Measurements from ENCODE around the gene AGAP9. TPM values are rescaled to one million over a fixed set of nuclear protein-coding genes. Genes with fewer than 3 reads are reported as not detected.
A peak's percentile ranks its signal among the peaks of the same experiment; 100 is the strongest.
"Not testable (repeated sequence)": the region's sequence is repeated elsewhere in the genome, so short reads cannot be mapped to it uniquely, and the experiment has no call there.

The AGAP9 gene
- total RNA-seq, 1 donor from 2014 or later: 1.0 TPM

DNA sequence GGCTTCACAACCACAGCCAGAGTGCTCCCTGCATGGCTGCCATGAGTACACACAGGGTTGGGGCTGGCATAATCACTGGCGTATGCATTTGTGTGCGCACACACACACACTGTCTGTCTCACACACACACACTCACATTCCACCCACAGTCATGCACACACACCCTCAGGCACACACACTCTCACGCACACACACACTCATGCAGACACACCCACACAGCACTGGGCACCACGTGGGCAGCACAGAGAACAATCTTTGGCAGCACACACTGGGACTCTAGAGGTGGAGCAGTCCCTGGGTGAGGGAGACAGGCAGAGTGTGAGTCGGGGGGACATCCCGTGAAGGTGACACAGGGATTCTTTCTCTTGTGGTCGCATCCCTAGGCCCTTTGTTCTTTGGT, 49.9 kb downstream of the AGAP9 start:
- not testable (repeated sequence) for H3K36me3 ChIP-seq (ENCODE audit: control insufficient read depth in 3 of 3, insufficient read depth in 3 of 3, low read length in 3 of 3); H3K27ac ChIP-seq (ENCODE audit: low read depth, low read length); H3K4me3 ChIP-seq (ENCODE audit: low read length in 3 of 3); H3K4me1 ChIP-seq (ENCODE audit: control insufficient read depth in 3 of 3, insufficient read depth in 3 of 3, low read length in 3 of 3); H3K27me3 ChIP-seq (ENCODE audit: control insufficient read depth in 3 of 3, insufficient read depth in 3 of 3, low read length in 3 of 3); H3K9me3 ChIP-seq (ENCODE audit: control insufficient read depth in 3 of 3, low read length in 3 of 3); H3K9ac ChIP-seq (ENCODE audit: low read depth in 1 of 3, low read length in 3 of 3)

DNA sequence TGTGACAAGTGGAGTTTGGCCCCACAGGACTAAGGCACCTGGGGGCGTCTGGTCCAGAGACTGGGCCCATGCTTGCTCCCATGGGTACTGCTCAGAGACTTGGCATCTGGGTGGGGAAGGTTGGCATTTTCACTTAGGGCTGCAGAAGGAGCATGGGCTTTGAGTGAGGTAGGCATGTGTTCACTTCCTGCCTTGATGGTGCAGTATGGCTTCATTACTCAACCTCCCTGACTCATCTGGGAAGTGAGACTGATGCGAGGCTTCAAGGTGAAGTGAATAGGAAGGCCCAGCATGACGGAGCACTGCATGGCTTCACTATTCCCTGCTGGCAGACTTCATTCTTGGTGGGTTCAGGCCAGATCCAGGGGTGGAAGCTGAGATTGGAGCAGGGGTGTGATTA, 50.8 kb downstream of the AGAP9 start:
- H3K9me3 ChIP-seq (ENCODE audit: control insufficient read depth in 3 of 3, low read length in 3 of 3); H3K27me3 ChIP-seq (ENCODE audit: control insufficient read depth in 3 of 3, insufficient read depth in 3 of 3, low read length in 3 of 3); H3K4me1 ChIP-seq (ENCODE audit: control insufficient read depth in 3 of 3, insufficient read depth in 3 of 3, low read length in 3 of 3): not testable (repeated sequence)

DNA sequence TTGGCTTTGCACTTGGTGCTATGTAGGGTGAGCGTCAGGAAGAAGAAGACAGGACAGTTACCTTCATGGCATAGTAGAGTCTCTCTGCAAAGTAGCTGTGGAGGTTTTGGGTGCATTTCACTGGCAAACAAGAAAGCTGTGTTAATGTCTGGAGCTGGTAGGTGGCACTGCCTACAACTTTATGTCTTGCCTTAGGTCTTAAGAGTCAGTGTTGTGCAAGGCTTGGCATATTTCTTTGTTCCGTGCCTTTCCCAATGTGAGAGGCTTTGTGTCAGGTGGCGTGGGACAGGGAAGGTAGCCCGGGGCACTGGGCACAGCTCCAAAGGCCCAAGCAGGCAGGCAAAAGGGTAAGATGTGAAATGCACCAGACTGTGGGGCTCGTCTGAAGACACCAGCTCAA, 51.4 kb downstream of the AGAP9 start:
- not testable (repeated sequence) for H3K4me1 ChIP-seq (ENCODE audit: control insufficient read depth in 3 of 3, insufficient read depth in 3 of 3, low read length in 3 of 3); H3K9me3 ChIP-seq (ENCODE audit: control insufficient read depth in 3 of 3, low read length in 3 of 3); H3K4me3 ChIP-seq (ENCODE audit: low read length in 3 of 3); H3K9ac ChIP-seq (ENCODE audit: low read depth in 1 of 3, low read length in 3 of 3); H3K36me3 ChIP-seq (ENCODE audit: control insufficient read depth in 3 of 3, insufficient read depth in 3 of 3, low read length in 3 of 3); H3K27me3 ChIP-seq (ENCODE audit: control insufficient read depth in 3 of 3, insufficient read depth in 3 of 3, low read length in 3 of 3); H3K27ac ChIP-seq (ENCODE audit: low read depth, low read length)

More for the DNA sequence above, 50.8 kb downstream of the AGAP9 start:
- H3K9ac ChIP-seq (ENCODE audit: low read depth in 1 of 3, low read length in 3 of 3); H3K4me3 ChIP-seq (ENCODE audit: low read length in 3 of 3); H3K27ac ChIP-seq (ENCODE audit: low read depth, low read length); H3K36me3 ChIP-seq (ENCODE audit: control insufficient read depth in 3 of 3, insufficient read depth in 3 of 3, low read length in 3 of 3): not testable (repeated sequence)

DNA sequence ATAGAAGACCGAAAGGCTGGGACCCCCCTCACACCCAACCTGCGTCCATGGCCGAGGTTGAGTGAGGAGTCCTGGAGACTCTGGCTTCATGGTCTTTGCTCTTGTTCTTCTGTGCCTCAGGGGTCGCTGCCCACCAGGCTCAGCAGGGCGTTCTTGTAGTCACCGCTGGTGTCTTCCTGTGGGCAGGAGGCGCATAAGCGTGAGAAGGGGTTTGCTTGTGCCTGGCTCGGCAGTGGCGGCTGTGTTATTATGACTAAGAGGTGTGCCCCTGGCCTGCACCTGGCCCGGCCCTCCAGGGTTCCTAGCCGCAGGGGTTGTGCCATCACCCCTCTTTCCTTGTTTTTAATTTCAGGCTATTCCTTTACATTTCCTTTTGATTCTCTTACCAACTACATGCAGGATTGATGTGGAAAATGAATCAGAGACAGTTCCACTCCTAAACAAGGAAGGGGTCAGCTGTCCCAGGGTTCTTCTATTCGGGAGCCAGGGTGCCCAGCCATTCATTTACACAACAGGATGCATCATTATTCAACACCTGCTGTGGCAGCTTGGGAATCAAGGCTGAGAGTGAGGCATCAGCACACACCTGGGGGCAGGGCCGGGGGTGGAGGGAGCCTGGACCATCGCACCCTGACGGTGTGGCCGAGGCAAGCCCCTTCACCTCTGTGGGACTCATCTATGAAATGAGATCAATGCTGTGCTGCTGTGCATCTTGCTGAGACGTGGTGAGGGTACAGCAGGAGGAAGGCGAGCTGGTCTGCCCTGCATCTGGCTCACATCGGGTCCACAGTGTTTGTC, 54.5 kb downstream of the AGAP9 start:
- H3K9ac ChIP-seq (ENCODE audit: low read depth in 1 of 3, low read length in 3 of 3); H3K4me1 ChIP-seq (ENCODE audit: control insufficient read depth in 3 of 3, insufficient read depth in 3 of 3, low read length in 3 of 3); H3K27me3 ChIP-seq (ENCODE audit: control insufficient read depth in 3 of 3, insufficient read depth in 3 of 3, low read length in 3 of 3); H3K27ac ChIP-seq (ENCODE audit: low read depth, low read length); H3K9me3 ChIP-seq (ENCODE audit: control insufficient read depth in 3 of 3, low read length in 3 of 3); H3K36me3 ChIP-seq (ENCODE audit: control insufficient read depth in 3 of 3, insufficient read depth in 3 of 3, low read length in 3 of 3); H3K4me3 ChIP-seq (ENCODE audit: low read length in 3 of 3): not testable (repeated sequence)

DNA sequence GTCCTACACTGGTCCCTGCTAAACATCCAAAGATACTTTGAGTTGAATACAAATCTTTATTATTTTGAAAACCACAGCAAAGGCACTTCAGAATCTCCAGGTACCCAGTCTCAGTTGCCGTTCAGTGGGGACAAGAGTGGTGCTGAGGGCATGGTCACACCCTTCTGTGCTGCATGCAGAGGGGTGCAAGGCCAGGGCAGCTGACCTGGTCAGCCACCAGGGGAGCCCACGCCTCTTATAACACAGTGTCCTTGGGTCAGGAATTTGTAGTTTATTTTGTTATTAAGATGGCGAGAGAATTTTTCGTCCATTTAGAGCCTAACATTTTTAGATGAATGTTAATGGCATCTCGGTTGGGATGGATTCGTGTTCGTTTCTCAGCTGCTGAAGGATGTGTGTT, 55.5 kb downstream of the AGAP9 start:
- H3K36me3 ChIP-seq (ENCODE audit: control insufficient read depth in 3 of 3, insufficient read depth in 3 of 3, low read length in 3 of 3); H3K4me3 ChIP-seq (ENCODE audit: low read length in 3 of 3); H3K4me1 ChIP-seq (ENCODE audit: control insufficient read depth in 3 of 3, insufficient read depth in 3 of 3, low read length in 3 of 3); H3K9me3 ChIP-seq (ENCODE audit: control insufficient read depth in 3 of 3, low read length in 3 of 3); H3K27me3 ChIP-seq (ENCODE audit: control insufficient read depth in 3 of 3, insufficient read depth in 3 of 3, low read length in 3 of 3); H3K27ac ChIP-seq (ENCODE audit: low read depth, low read length); H3K9ac ChIP-seq (ENCODE audit: low read depth in 1 of 3, low read length in 3 of 3): not testable (repeated sequence)

DNA sequence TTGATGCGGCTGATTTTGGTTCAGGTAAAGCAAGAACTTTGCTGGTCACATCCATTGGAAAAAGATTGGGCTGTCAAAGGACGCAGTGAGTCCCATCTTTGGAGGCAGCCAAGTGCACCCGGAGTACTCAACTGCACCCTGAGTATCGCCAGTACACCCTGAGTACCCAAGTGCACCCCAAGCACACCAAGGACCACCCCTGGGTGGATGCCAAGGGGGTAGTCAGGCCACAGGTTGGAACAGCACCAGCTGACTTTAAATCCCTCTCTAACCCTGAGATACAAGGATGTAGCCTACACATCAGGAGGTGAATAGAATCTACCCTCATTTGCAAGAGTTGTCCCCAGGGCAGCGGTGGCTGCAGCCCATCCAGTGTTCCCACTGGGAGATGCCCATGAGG, 56.0 kb downstream of the AGAP9 start:
- not testable (repeated sequence) for H3K4me3 ChIP-seq (ENCODE audit: low read length in 3 of 3); H3K9ac ChIP-seq (ENCODE audit: low read depth in 1 of 3, low read length in 3 of 3); H3K27ac ChIP-seq (ENCODE audit: low read depth, low read length); H3K36me3 ChIP-seq (ENCODE audit: control insufficient read depth in 3 of 3, insufficient read depth in 3 of 3, low read length in 3 of 3); H3K9me3 ChIP-seq (ENCODE audit: control insufficient read depth in 3 of 3, low read length in 3 of 3); H3K27me3 ChIP-seq (ENCODE audit: control insufficient read depth in 3 of 3, insufficient read depth in 3 of 3, low read length in 3 of 3); H3K4me1 ChIP-seq (ENCODE audit: control insufficient read depth in 3 of 3, insufficient read depth in 3 of 3, low read length in 3 of 3)

DNA sequence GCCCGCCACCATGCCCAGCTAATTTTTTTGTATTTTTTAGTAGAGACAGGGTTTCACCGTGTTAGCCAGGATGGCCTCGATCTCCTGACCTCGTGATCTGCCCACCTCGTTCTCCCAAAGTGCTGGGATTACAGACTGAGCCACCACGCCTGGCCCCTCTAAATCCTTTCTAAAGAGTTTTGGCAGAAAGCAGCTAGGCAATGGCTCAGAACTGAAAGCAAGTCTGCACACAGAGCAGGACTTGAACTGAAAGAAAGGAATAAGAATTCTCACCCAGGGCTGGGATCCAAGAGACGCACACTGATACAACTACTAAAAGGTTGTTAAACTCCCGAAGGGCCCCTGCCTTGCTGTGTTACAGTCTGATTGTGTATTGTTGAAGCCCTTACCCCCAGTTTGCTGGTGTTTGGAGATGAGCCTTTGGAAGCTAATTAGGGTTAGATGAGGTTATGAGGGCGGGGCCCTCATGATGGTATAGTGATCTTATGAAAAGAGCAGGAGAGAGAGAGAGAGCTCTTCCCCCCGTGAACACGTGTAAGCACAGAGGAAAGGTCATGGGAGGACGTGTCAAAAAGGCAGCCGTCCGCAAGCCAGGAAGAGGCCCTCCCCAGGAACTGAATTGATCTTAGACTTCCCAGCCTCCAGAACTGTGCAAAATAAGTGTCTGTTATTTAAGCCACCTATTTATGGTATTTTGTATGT, 58.1 kb downstream of the AGAP9 start:
- not testable (repeated sequence) for H3K27me3 ChIP-seq (ENCODE audit: control insufficient read depth in 3 of 3, insufficient read depth in 3 of 3, low read length in 3 of 3); H3K4me3 ChIP-seq (ENCODE audit: low read length in 3 of 3); H3K36me3 ChIP-seq (ENCODE audit: control insufficient read depth in 3 of 3, insufficient read depth in 3 of 3, low read length in 3 of 3); H3K27ac ChIP-seq (ENCODE audit: low read depth, low read length); H3K9ac ChIP-seq (ENCODE audit: low read depth in 1 of 3, low read length in 3 of 3); H3K4me1 ChIP-seq (ENCODE audit: control insufficient read depth in 3 of 3, insufficient read depth in 3 of 3, low read length in 3 of 3); H3K9me3 ChIP-seq (ENCODE audit: control insufficient read depth in 3 of 3, low read length in 3 of 3)

DNA sequence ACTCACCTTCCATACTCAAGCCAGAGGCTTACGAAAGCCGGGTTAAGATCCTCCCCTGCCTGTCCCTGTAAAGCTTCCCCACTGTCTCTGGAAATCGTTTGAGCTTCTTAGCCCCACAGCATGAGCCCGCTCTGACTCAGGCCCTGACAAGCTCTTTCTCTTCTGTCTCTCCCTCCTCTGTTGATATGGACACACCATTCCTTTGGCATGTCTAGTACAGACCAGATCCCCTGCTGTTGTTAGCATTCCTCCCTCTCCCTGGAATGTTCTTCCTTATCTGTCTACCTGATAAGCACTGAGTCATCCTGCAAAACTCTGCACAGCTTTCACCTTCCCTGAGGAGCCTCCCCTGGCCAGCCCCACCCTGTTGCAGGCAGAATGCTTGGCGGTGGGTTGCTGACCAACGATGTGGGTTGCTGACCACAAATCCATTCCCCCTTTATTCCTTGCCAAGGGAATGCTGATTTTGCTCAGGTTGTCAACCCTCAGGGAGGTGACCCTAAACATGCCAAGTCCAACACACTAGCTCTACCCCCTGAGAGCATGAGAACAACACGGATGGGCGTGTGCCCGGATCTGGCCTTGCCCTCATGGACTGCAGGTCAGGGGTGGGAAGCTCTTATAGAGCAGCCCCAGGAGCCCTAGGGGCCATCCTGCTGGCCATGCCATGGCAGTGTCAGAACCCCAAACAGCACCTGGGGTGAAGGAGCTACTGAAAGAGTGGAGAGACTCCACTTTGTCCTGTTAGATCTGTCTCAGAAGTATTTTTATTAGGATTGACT, 60.7 kb downstream of the AGAP9 start:
- H3K27ac ChIP-seq (ENCODE audit: low read depth, low read length); H3K9ac ChIP-seq (ENCODE audit: low read depth in 1 of 3, low read length in 3 of 3); H3K4me3 ChIP-seq (ENCODE audit: low read length in 3 of 3); H3K36me3 ChIP-seq (ENCODE audit: control insufficient read depth in 3 of 3, insufficient read depth in 3 of 3, low read length in 3 of 3); H3K4me1 ChIP-seq (ENCODE audit: control insufficient read depth in 3 of 3, insufficient read depth in 3 of 3, low read length in 3 of 3); H3K9me3 ChIP-seq (ENCODE audit: control insufficient read depth in 3 of 3, low read length in 3 of 3); H3K27me3 ChIP-seq (ENCODE audit: control insufficient read depth in 3 of 3, insufficient read depth in 3 of 3, low read length in 3 of 3): not testable (repeated sequence)

DNA sequence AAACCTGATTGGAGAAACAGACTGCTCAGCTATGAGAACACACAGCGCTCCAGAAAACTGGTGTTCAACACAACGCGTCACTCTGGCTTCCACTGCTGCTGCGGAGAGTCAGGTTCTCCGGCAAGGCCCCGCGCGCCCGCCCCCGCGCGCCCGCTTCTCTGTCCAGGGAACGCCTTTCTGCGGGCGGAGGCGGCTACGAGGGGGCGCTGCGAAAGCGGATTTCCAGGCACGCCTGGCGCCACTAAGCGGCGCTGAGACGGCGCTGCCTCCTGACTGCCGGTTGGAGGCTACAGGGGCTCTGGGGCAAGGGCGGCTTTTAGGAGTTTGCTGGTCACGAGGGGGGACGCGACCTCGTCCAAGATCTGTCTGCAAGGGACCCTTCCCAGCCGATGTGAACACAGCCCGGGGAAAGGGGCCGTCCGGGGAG, 62.2 kb downstream of the AGAP9 start:
- H3K9ac ChIP-seq (ENCODE audit: low read depth in 1 of 3, low read length in 3 of 3): peak overlapping the region in 1 of 3 donors; percentile 54
- H3K4me3 ChIP-seq (ENCODE audit: low read length in 3 of 3); H3K9me3 ChIP-seq (ENCODE audit: control insufficient read depth in 3 of 3, low read length in 3 of 3); H3K4me1 ChIP-seq (ENCODE audit: control insufficient read depth in 3 of 3, insufficient read depth in 3 of 3, low read length in 3 of 3); H3K27me3 ChIP-seq (ENCODE audit: control insufficient read depth in 3 of 3, insufficient read depth in 3 of 3, low read length in 3 of 3); H3K36me3 ChIP-seq (ENCODE audit: control insufficient read depth in 3 of 3, insufficient read depth in 3 of 3, low read length in 3 of 3); H3K27ac ChIP-seq (ENCODE audit: low read depth, low read length): not testable (repeated sequence)
